Measurements from ENCODE around the gene TPTE. TPM values are rescaled to one million over a fixed set of nuclear protein-coding genes. Genes with fewer than 3 reads are reported as not detected.
"Not testable (repeated sequence)": the region's sequence is repeated elsewhere in the genome, so short reads cannot be mapped to it uniquely, and the experiment has no call there.

The TPTE gene
- total RNA-seq, 1 donor from 2014 or later, result not detected

DNA sequence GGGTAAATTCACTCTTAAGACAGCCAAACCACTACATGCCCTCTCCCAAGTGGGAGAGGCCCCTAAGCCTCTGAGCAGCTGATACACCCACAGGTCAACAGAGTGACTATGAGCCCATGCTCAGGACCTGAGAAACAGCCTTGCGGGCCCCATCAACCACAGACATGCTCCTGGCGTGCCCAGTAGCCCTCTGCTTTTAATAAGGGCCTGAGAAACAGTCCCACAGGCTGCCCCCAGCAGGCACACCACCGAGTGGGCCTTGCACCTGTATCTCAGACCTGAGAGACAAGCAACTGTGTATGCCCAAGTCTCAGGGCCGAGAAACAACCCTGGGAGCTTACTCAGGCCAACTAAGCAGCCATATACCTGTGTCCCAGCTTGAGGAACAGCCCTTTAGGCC is 26.5 kb downstream of the TPTE start:
- H3K4me1 Mint-ChIP-seq; H3K27ac ChIP-seq; H3K9ac ChIP-seq; H3K27me3 Mint-ChIP-seq (ENCODE audit: insufficient read depth, low read depth); H3K4me1 ChIP-seq; H3K4me3 Mint-ChIP-seq; H3K36me3 ChIP-seq; H3K4me3 ChIP-seq; H3K36me3 Mint-ChIP-seq; H2AFZ ChIP-seq (replicated peaks); H4K20me1 ChIP-seq (ENCODE audit: low read depth); DNase-seq (ENCODE audit: low spot score); H3K27ac Mint-ChIP-seq; H3F3A ChIP-seq (ENCODE audit: low read depth); H3K79me2 ChIP-seq (ENCODE audit: low read depth); H3K27me3 ChIP-seq; H3K4me2 ChIP-seq: not testable (repeated sequence)
- H3K9me3 Mint-ChIP-seq, result peaks cover 56% of the 10 kb centered on the region
- H3K9me3 ChIP-seq (ENCODE audit: low read depth), result peaks cover 72% of the 10 kb centered on the region

- H3K27me3 ChIP-seq; H3K27me3 Mint-ChIP-seq (ENCODE audit: insufficient read depth, low read depth); H2AFZ ChIP-seq (replicated peaks); H3K36me3 ChIP-seq; H3K4me3 Mint-ChIP-seq; DNase-seq (ENCODE audit: low spot score); H3F3A ChIP-seq (ENCODE audit: low read depth); H3K4me2 ChIP-seq; H3K4me3 ChIP-seq; H3K36me3 Mint-ChIP-seq; H3K79me2 ChIP-seq (ENCODE audit: low read depth); H4K20me1 ChIP-seq (ENCODE audit: low read depth); H3K9ac ChIP-seq; H3K27ac ChIP-seq; H3K4me1 Mint-ChIP-seq; H3K27ac Mint-ChIP-seq; H3K4me1 ChIP-seq: not testable (repeated sequence)
- peaks cover 56% of the 10 kb centered on the region for H3K9me3 Mint-ChIP-seq
- peaks cover 76% of the 10 kb centered on the region for H3K9me3 ChIP-seq (ENCODE audit: low read depth)
Observed at GRCh38 chr21:10548331-10548954, 27.1 kb downstream of the TPTE start.

DNA sequence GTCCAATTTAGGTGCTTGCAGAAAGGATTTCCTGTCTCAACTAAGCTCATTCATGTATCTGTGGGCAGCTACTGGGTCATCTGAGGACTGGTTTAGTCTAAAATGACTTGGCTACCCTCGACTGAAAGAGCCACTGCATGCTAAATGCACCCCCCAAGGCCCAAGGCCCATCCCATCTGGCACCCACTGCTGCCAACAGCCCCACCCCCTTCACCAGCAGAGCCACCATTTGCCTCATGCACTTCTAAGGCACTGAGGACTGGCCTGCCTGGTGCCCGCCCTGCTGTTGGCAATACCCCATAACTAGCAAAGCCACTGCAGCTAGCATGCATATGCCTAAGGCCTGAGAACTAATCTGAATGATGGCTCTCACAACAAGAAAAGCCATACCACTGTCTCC is 49.4 kb downstream of the TPTE start:
- not testable (repeated sequence) for H3F3A ChIP-seq (ENCODE audit: low read depth); H3K4me3 Mint-ChIP-seq; H3K79me2 ChIP-seq (ENCODE audit: low read depth); H3K9ac ChIP-seq; H2AFZ ChIP-seq (replicated peaks); H3K36me3 ChIP-seq; H4K20me1 ChIP-seq (ENCODE audit: low read depth); H3K27ac ChIP-seq; H3K4me1 Mint-ChIP-seq; H3K4me1 ChIP-seq; H3K27ac Mint-ChIP-seq; H3K27me3 ChIP-seq; H3K27me3 Mint-ChIP-seq (ENCODE audit: insufficient read depth, low read depth); H3K4me3 ChIP-seq; H3K4me2 ChIP-seq; DNase-seq (ENCODE audit: low spot score); H3K36me3 Mint-ChIP-seq
- peaks cover 51% of the 10 kb centered on the region for H3K9me3 Mint-ChIP-seq
- H3K9me3 ChIP-seq (ENCODE audit: low read depth), result peaks cover 88% of the 10 kb centered on the region

GRCh38 chr21:10574531-10575310 is 53.3 kb downstream of the TPTE start:
- H3K79me2 ChIP-seq (ENCODE audit: low read depth); H3K27me3 ChIP-seq; H3F3A ChIP-seq (ENCODE audit: low read depth); H3K4me3 ChIP-seq; H2AFZ ChIP-seq (replicated peaks); H3K4me3 Mint-ChIP-seq; H3K36me3 Mint-ChIP-seq; DNase-seq (ENCODE audit: low spot score); H3K9ac ChIP-seq; H3K4me1 Mint-ChIP-seq; H3K4me2 ChIP-seq; H3K27ac ChIP-seq; H3K4me1 ChIP-seq; H4K20me1 ChIP-seq (ENCODE audit: low read depth); H3K36me3 ChIP-seq; H3K27ac Mint-ChIP-seq; H3K27me3 Mint-ChIP-seq (ENCODE audit: insufficient read depth, low read depth): not testable (repeated sequence)
- peaks cover 87% of the 10 kb centered on the region for H3K9me3 ChIP-seq (ENCODE audit: low read depth)
- peaks cover 41% of the 10 kb centered on the region for H3K9me3 Mint-ChIP-seq

- Mint-ChIP-seq H3K36me3 (no peaks in the 10 kb centered on the region), H3K27me3 (ENCODE audit: insufficient read depth, low read depth) (peaks cover 4% of the 10 kb centered on the region), H3K9me3 (peaks cover 37% of the 10 kb centered on the region), H3K4me3 (no peak overlapping the region), H3K27ac (no peak overlapping the region), H3K4me1 (no peaks in the 10 kb centered on the region)
- Histone ChIP-seq H3K36me3 (no peaks in the 10 kb centered on the region), H3K4me3 (no peak overlapping the region), H3K4me1 (no peaks in the 10 kb centered on the region), H3K4me2 (no peak overlapping the region), H3K27me3 (no peaks in the 10 kb centered on the region), H4K20me1 (ENCODE audit: low read depth) (no peaks in the 10 kb centered on the region), H3F3A (ENCODE audit: low read depth) (no peaks in the 10 kb centered on the region), H3K9me3 (ENCODE audit: low read depth) (peaks cover 87% of the 10 kb centered on the region), H3K9ac (no peak overlapping the region), H3K27ac (no peak overlapping the region), H2AFZ (replicated peaks) (no peak overlapping the region), H3K79me2 (ENCODE audit: low read depth) (no peaks in the 10 kb centered on the region)
- no peak for DNase-seq (ENCODE audit: low spot score)
- TF ChIP-seq EZH2 (IDR thresholded peaks at IDR 0.05) (no peak), EZH2phosphoT487 (IDR thresholded peaks at IDR 0.05) (no peak)
Observed at GRCh38 chr21:10575311-10575667, 53.9 kb downstream of the TPTE start.

GRCh38 chr21:10578910-10579309 is 57.5 kb downstream of the TPTE start:
- H3K4me1 Mint-ChIP-seq, H3K27ac Mint-ChIP-seq: not testable (repeated sequence)
- peaks cover 93% of the 10 kb centered on the region for H3K9me3 ChIP-seq (ENCODE audit: low read depth)

DNA sequence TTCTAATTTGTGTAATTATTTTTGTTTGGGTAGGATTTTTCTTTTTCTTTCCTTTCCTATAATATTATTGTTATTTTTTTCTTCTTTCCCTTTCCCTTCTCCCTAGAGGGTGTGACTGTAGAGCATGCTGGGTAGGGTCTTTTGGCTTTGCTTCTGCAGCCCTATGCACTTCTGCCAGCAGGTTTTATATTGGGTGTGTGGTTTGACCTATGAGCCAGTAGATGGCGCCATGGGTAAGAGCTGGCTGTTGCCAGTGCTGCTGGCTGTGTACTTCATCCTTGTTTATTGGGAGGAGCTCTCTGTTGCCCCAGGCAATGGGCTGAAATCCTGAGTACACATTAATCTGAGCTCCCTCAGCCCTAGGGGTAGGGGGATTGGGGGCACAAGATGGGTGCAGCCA is 67.7 kb downstream of the TPTE start:
- peaks cover 15% of the 10 kb centered on the region for H3K9me3 Mint-ChIP-seq
- H3K9ac ChIP-seq; H3K27ac Mint-ChIP-seq; H3K4me1 ChIP-seq; H3K4me1 Mint-ChIP-seq; H2AFZ ChIP-seq (replicated peaks); H3K27ac ChIP-seq; H3K27me3 ChIP-seq; DNase-seq (ENCODE audit: low spot score); H3F3A ChIP-seq (ENCODE audit: low read depth); H3K4me2 ChIP-seq; H3K4me3 ChIP-seq; H3K36me3 ChIP-seq; H3K27me3 Mint-ChIP-seq (ENCODE audit: insufficient read depth, low read depth); H3K79me2 ChIP-seq (ENCODE audit: low read depth); H4K20me1 ChIP-seq (ENCODE audit: low read depth); H3K36me3 Mint-ChIP-seq; H3K4me3 Mint-ChIP-seq: not testable (repeated sequence)
- H3K9me3 ChIP-seq (ENCODE audit: low read depth), result peaks cover 80% of the 10 kb centered on the region

More at GRCh38 chr21:10578910-10579309, 57.5 kb downstream of the TPTE start:
- not testable (repeated sequence) for H3K9ac ChIP-seq; H3K36me3 Mint-ChIP-seq; H3K4me3 ChIP-seq; H3K27ac ChIP-seq; H3K4me2 ChIP-seq; H3K4me3 Mint-ChIP-seq; H3K27me3 ChIP-seq; H3K27me3 Mint-ChIP-seq (ENCODE audit: insufficient read depth, low read depth); H2AFZ ChIP-seq (replicated peaks); H3F3A ChIP-seq (ENCODE audit: low read depth); H3K36me3 ChIP-seq; DNase-seq (ENCODE audit: low spot score); H4K20me1 ChIP-seq (ENCODE audit: low read depth); H3K79me2 ChIP-seq (ENCODE audit: low read depth); H3K4me1 ChIP-seq
- H3K9me3 Mint-ChIP-seq, result peaks cover 32% of the 10 kb centered on the region

DNA sequence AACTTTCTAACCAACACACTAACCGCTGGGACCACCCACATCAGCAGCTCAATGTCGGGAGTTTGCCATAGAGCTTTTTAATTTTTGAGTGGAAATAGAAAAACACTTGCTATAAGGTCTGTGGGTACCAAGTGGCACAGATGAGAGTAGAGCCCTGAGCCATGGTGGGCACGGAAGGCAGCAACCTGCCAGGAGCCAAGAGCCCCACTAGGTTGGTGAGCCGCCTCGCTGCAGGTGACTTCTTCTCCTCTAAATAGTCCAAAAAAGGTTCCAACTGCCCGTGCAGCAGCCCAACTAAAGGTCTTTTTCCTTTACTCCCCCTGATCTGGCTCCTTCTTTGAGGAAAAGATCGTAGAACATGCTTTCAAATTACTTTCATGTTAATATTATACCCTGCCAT is 85.7 kb downstream of the TPTE start:
- not testable (repeated sequence) for H3K4me2 ChIP-seq; H3K79me2 ChIP-seq (ENCODE audit: low read depth); H3K4me3 Mint-ChIP-seq; H3K4me1 Mint-ChIP-seq; H3K27ac ChIP-seq; H3K4me1 ChIP-seq; H3K27me3 Mint-ChIP-seq (ENCODE audit: insufficient read depth, low read depth); H3K9me3 Mint-ChIP-seq; H4K20me1 ChIP-seq (ENCODE audit: low read depth); H3K27ac Mint-ChIP-seq; H2AFZ ChIP-seq (replicated peaks); H3K9ac ChIP-seq; H3K36me3 ChIP-seq; H3K4me3 ChIP-seq; H3F3A ChIP-seq (ENCODE audit: low read depth); H3K27me3 ChIP-seq; DNase-seq (ENCODE audit: low spot score); H3K36me3 Mint-ChIP-seq
- H3K9me3 ChIP-seq (ENCODE audit: low read depth), result peaks cover 78% of the 10 kb centered on the region
